Measurements from ENCODE around the gene ACTR3. TPM values are rescaled to one million over a fixed set of nuclear protein-coding genes. Genes with fewer than 3 reads are reported as not detected.

Gene ACTR3
- total and polyA plus RNA-seq, 2 donors (not counting 1 experiment from before 2014, with no cell fraction given), result 64.3 to 249 TPM

- POLR2A ChIA-PET, result interaction anchor here (0.6 kb wide), 1 partner anchor 209 kb away, joined by 4 read pairs; no protein-coding TSS in a partner anchor
- CTCF ChIA-PET, result interaction anchor here (0.9 to 1.7 kb wide), 6 partner anchors 8 to 222 kb away, joined by 3 to 6 read pairs (median 4); no protein-coding TSS in a partner anchor
Observed at GRCh38 chr2:113966171-113966570, 76.3 kb downstream of the ACTR3 start.

More at GRCh38 chr2:113966171-113966570, 76.3 kb downstream of the ACTR3 start:
- Mint-ChIP-seq H3K9me3 (ENCODE audit: insufficient read depth) (no peaks in the 10 kb centered on the region), H3K27ac (peak overlapping the region; percentile 47), H3K27me3 (no peaks in the 10 kb centered on the region), H3K4me3 (no peak overlapping the region), H3K4me1 (peaks cover 29% of the 10 kb centered on the region)
- Histone ChIP-seq H3K79me2 (ENCODE audit: control insufficient read depth, insufficient read depth, low read length) (no peaks in the 10 kb centered on the region), H3K4me3 (ENCODE audit: control extremely low read depth in 1 of 5, extremely low read depth in 1 of 5, insufficient read depth in 1 of 5, low read depth in 2 of 5, low read length in 4 of 5) (no peak overlapping the region), H3K27ac (ENCODE audit: low read length in 2 of 2) (peak overlapping the region in 1 of 2 donors; percentile 78), H3K4me2 (replicated peaks; ENCODE audit: low read depth, low read length, poor library complexity, severe bottlenecking) (no peak overlapping the region), H3K9ac (ENCODE audit: low read length) (no peak overlapping the region), H3K9me3 (ENCODE audit: control extremely low read depth in 1 of 3, control insufficient read depth in 2 of 3, insufficient read depth in 1 of 3, low read length in 2 of 3) (no peaks in the 10 kb centered on the region), H4K20me1 (ENCODE audit: control insufficient read depth, insufficient read depth, low read length, poor library complexity, severe bottlenecking) (no peaks in the 10 kb centered on the region), H3K36me3 (replicated peaks in 1 of 2; ENCODE audit: control extremely low read depth in 1 of 2, control insufficient read depth in 1 of 2, extremely low read depth in 1 of 2, insufficient read depth in 2 of 2, low read length in 1 of 2) (peaks cover 0 to 4% of the 10 kb centered on the region in 2 experiments), H3K4me1 (ENCODE audit: control insufficient read depth in 2 of 2, insufficient read depth in 2 of 2, low read length in 2 of 2) (peaks cover 0 to 10% of the 10 kb centered on the region in 2 donors), H2AFZ (ENCODE audit: insufficient read depth, low read depth, low read length, poor library complexity, severe bottlenecking) (no peak overlapping the region), H3K27me3 (replicated peaks in 1 of 4; ENCODE audit: control extremely low read depth in 1 of 4, control insufficient read depth in 3 of 4, insufficient read depth in 4 of 4, low read length in 3 of 4) (no peaks in the 10 kb centered on the region)
- ATAC-seq (ENCODE audit: low read depth) (no peak), DNase-seq (no peak)
- 83% methylated on average over 1 of the region's 5 CpGs for WGBS (ENCODE audit: insufficient coverage)
- TF ChIP-seq CTCF (IDR thresholded peaks at IDR 0.05) (no peak), EZH2 (IDR thresholded peaks at IDR 0.05; ENCODE audit: borderline replicate concordance, insufficient read depth, low read depth, low read length, poor library complexity, severe bottlenecking) (no peak)
- intact Hi-C loops (cut with micrococcal nuclease), result no loop called here
